NCI-H2029 treated with DMSO at 0.1 percent for 48 hours (cell line): ENCODE measurements around the gene PLXNB2.
A peak's percentile ranks its signal among the peaks of the same experiment; 100 is the strongest.

Experiments used
- DNase-seq: peaks from one replicate; lab custom pipeline; 2025; lab: John Stamatoyannopoulos, UW

Gene PLXNB2

DNA sequence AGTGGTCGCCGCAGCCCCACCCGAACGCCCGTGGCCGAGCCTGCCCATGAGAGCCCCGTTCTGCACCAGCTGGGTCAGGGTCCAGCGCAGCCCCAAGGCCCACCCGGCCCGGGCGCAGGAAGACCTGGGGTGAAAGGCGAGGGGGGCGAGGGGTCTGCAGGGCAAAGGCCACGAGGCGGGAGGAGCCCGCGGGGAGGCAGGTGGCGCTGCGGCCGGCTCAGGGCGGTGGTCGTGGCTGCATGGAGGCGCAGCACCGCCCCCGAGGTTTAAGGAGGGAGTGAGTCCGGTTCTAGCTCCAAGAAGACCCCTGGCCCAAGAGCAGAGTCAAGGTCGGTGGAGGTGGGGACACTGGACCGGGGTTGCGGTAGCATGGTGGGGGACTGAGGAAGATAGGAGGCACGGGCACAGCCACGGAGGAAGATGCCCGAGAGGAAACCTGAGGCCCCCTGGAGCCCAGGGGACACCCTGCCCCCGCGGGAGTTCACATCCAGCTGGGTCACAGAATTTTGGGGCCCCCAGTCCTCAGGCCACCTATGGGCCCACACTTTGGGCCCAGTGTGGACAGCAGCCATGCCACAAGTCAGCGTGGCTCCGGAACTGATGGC lies 55.9 kb downstream of the PLXNB2 start:
- DNase-seq = no peak

DNA sequence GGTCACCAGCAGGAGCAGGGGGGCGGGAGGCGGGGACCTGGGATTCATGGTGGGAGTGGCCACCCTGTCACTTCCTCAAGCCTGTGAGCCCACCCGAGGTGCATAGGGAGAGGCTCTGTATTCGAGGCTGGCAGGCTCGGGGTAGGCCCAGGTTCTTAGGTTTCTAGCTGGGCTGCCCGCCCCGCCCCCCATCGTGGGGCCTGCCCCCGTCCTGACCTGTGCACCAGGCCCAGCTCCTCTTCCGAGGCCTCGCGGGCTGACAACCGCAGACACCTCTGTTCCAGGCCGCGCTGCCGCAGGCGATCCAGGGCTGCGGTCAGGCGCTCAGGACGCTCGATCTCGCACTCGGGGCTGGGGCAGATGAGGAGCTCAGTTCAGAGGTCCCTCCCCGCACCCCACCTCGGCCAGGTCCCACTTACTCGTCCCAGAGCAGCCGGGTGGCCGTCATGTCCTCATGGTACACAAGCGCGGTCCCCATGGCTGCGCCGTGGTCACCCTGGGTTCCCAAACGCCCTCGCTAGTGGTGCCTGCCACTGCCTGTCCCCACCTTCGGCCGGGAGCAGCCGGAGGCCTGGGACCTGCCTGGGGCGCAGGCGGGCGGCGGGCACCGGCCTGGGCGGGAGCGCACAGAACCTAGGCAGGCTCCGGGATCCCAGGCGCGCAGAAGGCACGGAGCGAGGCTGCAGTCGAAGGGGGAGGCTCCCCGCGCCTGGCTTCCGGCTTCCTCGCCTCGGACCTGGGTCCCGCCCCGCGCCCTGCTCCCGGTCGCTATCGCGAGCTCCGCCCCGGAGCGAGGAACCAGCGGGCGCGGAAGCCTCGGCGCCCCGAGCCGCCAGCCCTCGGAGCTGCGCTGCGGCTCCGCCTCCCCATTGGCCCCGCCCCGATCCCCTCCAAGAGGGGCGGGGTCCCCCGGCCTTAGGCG lies 56.6 kb downstream of the PLXNB2 start, which contains the start of gene HDAC10:
HDAC10 (minus strand) TSS at position 711 of the 922 bp plus-strand sequence; CDS start at position 478, 233 bp downstream.
- DNase-seq = no peak

DNA sequence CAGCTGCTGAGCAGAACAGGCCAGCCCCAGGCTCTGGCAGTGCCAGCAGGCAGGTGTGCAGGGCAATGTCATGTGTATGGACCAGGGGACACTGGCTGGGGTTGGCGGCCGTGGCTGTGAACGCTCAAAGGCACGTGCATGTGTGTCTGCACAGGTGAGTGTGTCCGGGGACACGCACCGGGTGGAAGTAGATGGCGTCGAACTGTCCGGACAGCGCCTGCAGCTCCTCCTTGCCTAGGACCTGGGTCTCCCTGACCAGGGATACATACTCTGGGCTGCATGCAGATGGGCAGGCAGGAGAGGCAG lies 57.2 kb downstream of the PLXNB2 start:
- no peak for DNase-seq

DNA sequence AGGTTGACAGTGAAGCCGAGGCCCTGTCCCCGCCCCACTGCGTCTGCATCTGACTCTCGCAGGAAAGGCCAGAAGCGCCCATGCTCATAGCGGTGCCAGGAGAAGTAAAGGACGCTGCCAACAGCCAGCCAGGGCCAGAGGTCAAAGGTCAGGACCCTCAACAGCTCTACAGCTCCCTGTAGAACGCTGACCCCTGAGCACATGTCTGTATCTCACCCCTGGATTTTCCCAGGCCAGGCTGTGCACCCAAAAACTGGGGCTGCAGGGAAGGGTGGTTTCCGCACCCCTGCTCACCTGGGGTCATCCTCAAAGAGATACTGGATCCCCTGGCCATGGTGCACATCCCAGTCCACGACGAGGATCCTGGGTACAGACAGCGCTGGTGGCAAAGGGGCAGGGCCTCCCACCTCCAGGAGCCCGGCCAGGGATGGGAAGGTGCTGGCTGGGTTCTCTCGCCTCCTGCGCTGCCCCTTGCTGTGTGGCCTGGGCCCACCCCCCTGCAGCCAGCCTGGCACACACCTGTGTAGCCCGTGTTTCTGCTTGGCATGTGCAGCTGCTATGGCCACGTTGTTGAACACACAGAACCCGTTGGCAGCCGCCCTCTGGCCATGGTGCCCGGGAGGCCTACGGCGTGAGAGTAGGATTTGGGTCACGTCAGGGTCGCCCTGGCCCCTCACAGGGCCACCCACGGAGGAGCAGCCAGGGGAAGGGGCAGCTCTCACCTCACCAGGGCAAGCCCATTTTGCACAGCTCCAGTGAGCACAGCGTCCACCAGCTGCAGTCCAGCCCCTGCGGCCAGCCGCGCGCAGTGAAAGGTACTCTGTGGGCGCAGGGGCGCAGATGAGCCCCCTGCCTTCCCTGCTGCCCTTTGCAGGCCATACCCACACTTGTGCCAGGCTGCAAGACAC lies 57.9 kb downstream of the PLXNB2 start:
- no peak for DNase-seq

DNA sequence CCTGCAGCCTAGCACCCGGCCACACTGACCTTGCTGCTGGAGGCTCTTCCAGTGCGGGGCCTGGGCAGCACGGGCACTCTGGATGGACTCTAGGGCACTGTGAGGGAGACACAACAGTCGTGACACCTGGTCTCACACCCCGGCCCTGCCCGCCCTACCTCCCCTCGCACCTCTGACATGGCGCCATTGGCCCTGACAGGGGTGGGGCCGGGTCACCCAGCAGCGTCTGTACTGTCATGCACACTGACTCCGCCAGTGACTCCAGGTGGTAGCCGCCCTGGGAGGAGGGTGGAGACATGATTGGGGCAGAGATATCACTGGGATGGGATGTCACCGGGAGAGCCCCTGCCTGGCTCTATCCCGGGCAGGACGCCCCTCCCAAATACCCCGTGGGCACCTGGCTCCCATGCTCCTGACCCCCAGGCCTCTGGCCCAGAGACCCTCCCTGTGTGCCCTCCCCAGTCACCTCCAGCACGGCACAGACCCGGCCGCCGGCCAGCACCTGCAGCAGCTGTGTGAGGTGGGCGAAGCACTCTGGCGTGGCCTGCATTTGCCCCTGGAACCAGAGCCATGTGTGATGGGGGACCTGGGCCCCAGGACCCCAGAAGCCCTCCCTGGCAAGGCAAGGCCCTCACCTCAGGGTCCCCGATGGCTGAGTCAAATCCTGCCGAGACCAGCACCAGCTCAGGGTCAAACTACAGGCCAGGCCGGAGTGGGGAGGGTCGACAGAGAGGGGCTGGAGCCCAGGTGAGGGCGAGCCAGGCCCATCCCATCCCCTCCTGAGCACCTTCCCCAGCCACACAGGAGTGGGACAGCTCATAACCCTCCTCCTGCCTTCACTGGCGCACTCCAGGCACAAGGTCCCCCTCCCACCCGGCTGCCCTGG lies 59.0 kb downstream of the PLXNB2 start:
- DNase-seq = no peak

DNA sequence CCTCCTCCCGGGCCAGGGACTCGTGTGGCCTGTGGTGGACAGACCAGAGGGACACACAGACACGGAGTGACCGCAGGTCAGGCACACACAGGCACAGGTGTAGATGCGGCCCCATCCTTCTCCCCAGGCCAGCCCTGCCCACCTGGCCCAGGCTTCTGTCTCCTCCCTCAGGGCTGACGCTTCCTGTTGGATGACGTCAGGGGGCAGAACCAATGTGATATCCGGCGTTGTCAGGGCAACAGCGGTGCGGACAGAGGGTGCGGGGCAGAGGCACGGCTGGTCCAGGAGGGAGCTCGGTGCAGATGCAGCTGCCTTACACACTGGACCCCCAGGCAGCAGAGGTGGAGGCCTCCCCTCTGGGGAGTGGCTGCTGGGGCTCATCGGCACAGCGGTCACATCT lies 59.7 kb downstream of the PLXNB2 start:
- peak; percentile 46 for DNase-seq

DNA sequence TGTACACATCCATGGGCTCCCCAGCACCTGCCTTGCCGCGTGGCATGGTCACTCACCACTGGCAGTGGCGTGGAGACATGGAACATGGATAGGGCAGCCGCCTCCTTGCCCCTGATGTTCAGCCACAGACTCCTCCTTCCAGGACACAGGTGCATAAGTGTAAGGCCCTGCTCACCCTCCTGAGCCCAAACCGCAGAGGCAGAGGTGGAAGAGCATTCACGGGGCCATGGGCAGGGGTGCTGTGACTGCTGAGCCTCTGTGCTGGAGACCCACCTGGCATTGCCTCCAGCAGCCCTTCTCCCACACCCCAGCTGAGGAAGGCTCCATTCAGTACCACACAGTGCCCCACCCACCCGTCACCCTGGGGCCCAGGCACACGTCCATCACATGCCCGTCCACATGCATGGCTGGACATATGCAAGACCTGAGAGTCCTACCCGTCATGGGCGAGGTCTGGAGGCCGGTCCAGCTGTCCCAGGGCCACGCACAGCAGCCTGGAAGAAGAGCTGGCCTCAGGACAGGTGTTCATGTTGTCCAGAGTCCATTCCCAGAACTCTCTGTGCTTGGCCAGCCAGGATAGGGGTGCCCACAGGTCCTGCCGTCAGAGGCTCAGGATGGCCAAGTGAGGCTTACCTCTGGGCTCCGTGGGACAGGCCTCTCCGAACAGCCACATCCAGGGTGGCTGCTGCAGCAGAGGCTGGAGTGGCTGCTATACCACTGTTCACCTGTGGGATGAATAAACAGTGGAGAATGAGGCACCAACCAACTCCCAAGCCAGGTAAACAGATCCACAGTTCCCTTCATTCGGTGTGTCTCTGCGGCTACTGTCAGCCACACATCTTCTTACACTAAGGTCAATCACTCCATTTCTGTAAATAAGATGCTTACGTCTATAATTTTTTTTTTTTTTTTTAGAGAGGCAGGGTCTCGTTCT lies 60.9 kb downstream of the PLXNB2 start:
- DNase-seq = no peak

DNA sequence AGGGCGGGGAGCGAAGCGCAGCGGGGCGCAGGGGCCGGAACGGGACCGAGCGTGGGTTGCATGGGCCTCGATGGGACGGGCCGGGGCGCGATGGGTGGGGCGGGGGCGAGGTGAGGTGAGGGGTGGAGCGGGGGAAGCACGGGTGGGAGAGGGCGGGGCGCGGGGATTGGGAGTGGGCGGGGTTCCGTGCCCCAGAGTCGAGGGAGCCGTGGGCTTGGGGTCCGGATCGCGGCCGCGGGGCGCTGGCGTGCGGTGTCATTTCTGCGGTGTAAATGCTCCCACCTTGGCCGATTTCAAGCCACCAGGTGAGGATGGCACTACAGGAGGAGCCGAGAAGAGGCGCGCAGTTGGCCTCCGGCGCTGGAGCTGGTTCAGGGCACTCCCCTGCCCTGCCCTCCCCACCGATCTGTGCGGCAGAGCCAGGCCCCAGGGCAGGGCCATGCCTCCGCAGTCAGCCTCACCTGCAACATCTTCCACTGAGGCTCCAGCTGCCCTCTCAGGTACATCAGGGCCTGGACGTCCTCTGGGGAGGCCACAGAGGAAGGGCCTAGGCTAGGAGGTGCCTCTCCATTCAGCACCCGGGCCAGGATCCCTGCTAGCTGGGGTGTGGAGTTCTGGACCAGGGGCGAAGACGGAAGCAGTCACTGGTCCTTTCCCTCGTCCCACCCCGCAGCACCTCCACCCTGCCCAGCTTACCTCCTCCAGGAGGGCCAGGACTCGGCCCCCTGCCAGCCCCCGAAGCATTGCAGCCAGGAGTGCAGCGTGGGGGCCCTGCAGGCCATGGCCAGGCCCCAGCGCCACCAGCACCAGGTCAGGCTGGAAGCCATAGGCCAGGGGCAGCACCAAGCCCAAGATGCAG lies 62.0 kb downstream of the PLXNB2 start:
- no peak for DNase-seq

DNA sequence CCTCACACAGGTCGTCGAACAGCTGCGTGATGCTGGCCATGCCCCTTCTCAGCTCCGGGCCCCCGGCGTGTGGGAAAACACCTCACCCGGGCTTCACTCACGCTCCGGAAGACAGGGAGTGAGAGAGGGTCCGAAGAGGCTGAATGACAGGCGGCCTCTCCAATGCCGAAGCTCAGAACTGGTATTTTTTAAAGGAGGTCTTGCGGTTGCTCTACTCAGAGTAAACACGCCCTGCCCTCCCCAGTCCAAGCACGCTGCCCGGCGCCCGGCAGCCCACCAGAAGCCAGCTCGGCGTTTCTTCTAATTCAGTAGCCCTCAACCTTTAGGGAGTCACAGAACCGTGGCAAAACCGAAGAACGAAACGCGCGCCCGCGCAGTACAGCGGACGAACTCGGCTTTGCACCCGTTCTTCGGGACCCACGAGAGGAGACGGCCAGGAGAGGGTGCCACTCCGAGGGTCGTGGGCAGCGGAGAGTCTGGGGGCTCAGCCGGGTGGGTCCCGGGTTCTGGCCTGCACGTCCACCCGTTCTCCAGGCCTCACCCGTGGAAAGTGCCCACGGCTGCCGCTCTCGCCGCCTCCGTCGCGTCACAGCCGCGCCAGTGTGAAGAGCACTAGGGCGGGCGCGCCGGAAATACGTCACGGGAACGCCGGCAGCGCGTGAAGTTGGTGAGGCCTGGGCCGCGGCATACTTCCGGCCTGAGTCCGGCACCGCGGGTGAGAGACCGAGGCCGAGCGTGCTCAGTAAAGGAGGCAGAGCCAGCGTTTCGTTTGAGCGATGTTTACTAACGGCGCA lies 62.8 kb downstream of the PLXNB2 start, which contains the start of gene TUBGCP6:
TUBGCP6 (minus strand) TSS at position 604 of the 794 bp plus-strand sequence; CDS start at position 40, 564 bp downstream.
- DNase-seq = peak; percentile 28

DNA sequence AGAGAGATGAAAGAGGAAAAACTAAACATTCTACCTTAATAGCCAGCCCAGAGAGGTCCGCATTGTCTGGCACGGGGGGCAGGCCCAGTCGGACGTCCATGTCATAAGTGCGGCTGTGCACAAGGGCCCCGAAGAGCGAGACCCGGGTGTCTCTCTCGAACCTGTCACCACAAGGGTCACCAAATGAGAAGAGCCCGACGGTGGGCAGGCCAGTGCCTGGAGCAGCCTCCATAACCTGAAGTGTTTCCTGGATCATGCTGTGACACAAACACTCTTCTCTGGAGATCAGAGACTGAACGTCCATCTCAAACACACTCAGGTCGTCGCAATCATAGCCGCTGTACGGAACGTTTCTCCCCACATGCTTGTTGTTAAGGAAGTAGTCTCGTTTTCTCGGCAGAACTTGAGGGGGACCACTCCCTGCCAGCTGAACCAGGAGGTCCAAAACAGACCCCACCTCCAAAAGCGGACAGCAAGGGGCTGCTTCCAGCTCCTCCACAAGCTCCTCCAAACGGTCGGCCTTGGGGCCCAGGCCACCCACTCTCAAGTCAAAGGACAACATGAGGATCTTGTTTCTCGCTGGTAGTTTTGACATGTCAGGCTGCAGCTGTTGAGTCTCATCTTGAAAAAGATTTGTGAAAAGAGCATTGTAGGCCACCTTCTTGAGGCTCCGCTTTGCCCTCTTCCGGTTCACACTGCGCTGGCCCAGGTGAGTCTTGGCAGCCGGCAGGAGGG lies 63.6 kb downstream of the PLXNB2 start:
- DNase-seq = no peak

DNA sequence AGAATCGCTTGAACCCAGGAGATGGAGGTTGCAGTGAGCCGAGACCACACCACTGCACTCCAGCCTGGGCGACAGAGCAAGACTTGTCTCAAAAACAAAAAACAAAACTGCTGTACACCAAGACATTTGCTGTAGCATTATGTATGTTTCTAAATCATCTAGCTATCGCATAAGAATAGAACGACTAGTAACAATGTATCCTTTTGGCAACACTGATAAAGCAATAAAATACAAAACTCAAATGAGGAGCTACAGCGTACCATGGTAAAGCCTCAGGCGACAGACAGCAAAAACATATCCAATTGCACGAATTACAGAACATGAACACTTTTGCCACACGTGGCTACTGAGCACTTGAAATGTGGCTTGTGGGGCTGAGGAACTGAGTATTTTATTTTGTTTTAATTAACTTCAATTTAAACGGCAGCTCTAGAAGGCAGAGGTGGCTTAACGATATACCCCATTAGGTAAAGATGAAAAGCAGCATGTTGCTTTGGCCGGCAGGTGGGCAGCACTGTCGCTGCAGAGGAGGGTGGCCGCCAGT lies 65.0 kb downstream of the PLXNB2 start:
- no peak for DNase-seq

DNA sequence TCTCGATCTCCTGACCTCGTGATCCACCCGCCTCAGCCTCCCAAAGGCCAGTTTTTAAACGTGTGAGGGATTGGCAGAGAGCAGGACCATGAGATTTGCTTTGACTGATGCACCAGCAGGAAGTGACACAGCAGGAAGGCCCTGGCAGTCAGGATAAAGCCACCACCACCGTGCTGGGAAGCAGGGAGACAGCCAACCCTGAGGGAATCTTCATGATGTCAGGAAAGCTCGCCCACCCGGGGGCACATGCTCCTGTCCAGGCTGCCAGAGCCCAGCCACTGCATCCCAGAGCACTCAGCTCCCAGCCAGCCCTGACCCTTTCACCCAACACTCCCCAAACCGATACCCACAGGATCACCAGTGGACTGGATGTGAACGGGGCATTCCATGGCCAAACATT lies 68.7 kb downstream of the PLXNB2 start:
- DNase-seq = no peak

DNA sequence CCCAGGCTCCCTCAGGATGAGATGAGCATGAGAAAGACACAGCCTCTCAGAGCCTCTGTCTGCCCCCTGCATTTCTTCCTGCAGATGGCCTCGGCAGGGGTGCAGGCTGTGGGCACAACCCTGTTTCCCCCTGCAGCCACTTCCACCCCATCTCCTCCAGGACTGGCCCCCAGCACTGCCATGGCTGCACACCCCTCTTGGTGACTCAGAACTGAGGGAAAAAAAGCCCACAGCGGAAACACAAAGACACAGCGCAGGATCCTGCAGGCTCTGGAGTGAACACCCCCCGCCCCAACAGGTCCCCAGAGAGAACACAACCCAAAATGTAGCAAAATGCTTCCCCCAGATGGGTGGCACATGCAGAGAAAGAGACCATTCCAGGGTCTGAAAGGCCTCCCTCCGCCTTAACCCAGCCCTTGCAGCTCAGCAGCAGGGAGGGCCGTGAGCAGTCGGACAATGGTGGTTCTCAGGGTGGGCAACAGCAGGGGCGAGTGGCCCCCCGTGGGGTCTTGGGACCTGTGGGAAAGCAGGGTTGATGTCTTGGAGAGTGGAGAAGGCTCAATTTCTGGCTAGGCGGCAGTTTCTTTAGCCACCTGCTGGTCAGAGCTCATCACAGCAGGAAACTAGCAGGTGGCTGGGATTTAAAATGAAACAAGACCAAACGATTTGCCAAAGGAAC lies 70.6 kb downstream of the PLXNB2 start:
- no peak for DNase-seq

DNA sequence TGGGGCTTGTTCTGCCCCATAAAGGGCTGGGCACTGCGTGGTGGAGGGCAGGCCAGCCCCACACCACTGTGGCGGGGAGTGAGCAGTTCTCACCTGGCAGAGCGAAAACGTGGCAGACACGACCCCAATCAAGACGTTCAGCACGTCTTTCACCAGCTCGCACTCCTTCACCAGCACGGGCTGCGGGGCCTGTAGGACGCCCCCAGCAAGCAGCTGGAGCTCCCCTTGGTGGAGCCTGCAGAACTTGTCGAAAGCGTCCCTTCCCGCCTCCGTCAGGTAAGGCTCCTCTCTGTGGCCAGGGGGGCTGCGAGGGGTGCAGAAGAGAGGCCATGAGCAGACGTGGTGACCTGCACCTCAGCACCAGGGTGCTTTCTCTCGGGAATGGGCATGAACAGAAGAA lies 74.2 kb downstream of the PLXNB2 start:
- DNase-seq = no peak

DNA sequence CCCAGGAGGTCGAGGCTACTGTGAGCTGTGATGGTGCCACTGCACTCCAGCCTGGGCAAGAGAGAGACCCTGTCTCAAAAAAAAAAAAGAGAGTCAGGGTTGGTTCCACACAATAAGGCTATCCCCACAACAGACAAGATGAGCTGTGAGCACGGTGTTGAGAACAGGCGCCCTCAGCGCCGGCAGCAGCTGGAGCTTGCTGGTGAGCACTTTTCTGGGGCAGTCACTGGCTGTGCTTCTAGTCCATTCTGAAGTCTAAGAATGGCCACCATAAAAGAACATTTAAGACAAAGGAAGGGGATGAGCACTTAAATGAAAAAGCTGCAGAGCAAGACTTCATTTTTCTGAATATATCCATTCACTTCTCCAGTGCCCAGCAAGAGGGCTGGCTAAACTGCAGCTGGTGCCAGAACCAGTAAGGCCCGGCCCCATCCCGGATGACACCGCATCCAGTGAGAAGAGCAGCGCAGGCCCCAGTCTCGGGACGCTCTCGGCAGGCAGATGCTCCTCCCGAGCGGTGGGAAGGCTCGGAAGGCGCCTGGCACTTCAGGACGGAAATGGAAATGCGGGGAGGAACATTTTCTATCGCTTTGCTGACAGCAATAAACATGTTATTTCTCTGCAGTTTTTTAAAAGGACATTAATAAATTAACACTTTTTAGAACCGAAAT lies 74.8 kb downstream of the PLXNB2 start:
- DNase-seq = no peak

DNA sequence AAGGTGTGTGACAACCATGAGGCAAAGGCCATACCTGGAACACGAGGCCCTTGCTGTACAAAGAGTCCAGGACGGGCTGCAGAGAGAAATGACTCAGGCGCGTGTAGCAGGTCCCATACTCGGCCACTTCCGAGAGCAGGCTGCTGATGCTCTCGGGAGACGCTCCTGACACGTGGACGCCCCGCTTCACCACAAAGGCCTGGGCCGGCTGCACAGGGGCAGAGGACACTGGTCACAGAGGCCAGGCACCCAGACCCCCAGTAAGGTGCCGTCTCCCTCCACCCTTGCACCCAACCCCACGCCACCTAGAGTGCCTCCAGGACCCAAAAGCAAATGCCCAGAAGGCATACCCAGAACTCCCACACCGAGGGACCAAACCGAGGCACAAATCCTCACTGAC lies 78.1 kb downstream of the PLXNB2 start:
- no peak for DNase-seq
